Stimulated activated CD4-positive, alpha-beta T cell treated with anti-CD3 and anti-CD28 coated beads, TNF-alpha, amount 100 ng/mL, for 48 hours (primary cell): Measurements from ENCODE around the gene ZNFX1.

Experiments
- DNase-seq, 3 donors: peaks; one replicate each; pipeline ENCODE4 v3.0.0-alpha.2; 2020; ENCODE audit warnings: low read depth in 3 of 3

The ZNFX1 gene

GRCh38 chr20:49292010-49292409 is 14.2 kb upstream of the ZNFX1 start:
- DNase-seq: no peak

GRCh38 chr20:49291200-49291599 is 13.3 kb upstream of the ZNFX1 start:
- no peak for DNase-seq

GRCh38 chr20:49290608-49291191 is 12.8 kb upstream of the ZNFX1 start:
- no peak for DNase-seq

GRCh38 chr20:49288784-49289696 is 11.2 kb upstream of the ZNFX1 start:
- DNase-seq: no peak

GRCh38 chr20:49288250-49288751 is 10.4 kb upstream of the ZNFX1 start:
- DNase-seq: no peak

- no peak for DNase-seq
Observed at GRCh38 chr20:49287555-49288249, 9.8 kb upstream of the ZNFX1 start.

GRCh38 chr20:49286689-49287551 is 9.1 kb upstream of the ZNFX1 start:
- no peak for DNase-seq

GRCh38 chr20:49285813-49286494 is 8.1 kb upstream of the ZNFX1 start:
- DNase-seq: no peak

GRCh38 chr20:49285233-49285668 is 7.4 kb upstream of the ZNFX1 start:
- DNase-seq: no peak

- no peak for DNase-seq
Observed at GRCh38 chr20:49284818-49285217, 7.0 kb upstream of the ZNFX1 start.

- DNase-seq: no peak
Observed at GRCh38 chr20:49283703-49284625, 6.1 kb upstream of the ZNFX1 start.

GRCh38 chr20:49283176-49283702 is 5.4 kb upstream of the ZNFX1 start:
- no peak for DNase-seq

GRCh38 chr20:49282584-49283171 is 4.8 kb upstream of the ZNFX1 start:
- DNase-seq: no peak

GRCh38 chr20:49281913-49282467 is 4.1 kb upstream of the ZNFX1 start:
- no peak for DNase-seq

- DNase-seq: no peak
Observed at GRCh38 chr20:49281059-49281912, 3.4 kb upstream of the ZNFX1 start.

- DNase-seq: no peak
Observed at GRCh38 chr20:49280463-49281058, 2.7 kb upstream of the ZNFX1 start.

- no peak for DNase-seq
Observed at GRCh38 chr20:49279677-49280462, 2.0 kb upstream of the ZNFX1 start.
